Measurements from ENCODE around the gene GPX5.

The GPX5 gene

GRCh38 chr6:28558629-28559028 lies 32.9 kb downstream of the GPX5 start:
- no peak for DNase-seq (ENCODE audit: low spot score)

- no peak for DNase-seq (ENCODE audit: low spot score)
Measured at GRCh38 chr6:28563430-28564095, 37.9 kb downstream of the GPX5 start.

DNA sequence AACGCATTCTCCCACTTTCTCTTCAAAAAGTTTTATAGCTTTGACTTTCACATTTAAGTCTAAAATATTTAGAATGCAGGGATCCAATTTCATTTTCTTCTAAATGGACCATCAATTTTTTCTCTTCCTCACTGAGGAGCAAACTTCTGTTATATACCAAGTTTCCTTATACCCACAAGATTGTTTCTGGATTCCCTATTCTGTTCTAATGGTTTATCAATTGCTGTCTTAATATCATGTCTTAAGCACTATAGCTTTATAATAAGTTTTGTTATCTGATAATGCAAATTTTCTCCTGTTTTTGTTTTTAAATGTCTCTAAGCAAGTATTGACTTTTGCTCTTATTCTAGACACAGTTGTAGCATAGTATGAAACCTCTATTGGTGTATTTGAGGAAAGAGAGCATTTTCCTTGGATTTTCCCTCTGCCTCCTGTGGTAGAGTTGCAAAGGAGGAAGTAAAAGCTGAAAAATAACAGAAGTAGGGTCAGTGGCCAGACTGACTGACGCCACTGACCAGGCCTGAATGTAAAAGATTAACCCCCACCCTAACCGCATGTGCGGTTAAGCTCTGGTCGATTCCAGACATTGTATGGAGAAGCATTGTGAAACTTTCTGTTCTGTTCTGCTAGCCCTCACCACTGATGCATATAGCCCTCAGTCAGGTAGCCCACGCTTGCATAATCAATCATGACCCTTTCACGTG lies 40.3 kb downstream of the GPX5 start:
- DNase-seq (ENCODE audit: low spot score) = no peak

DNA sequence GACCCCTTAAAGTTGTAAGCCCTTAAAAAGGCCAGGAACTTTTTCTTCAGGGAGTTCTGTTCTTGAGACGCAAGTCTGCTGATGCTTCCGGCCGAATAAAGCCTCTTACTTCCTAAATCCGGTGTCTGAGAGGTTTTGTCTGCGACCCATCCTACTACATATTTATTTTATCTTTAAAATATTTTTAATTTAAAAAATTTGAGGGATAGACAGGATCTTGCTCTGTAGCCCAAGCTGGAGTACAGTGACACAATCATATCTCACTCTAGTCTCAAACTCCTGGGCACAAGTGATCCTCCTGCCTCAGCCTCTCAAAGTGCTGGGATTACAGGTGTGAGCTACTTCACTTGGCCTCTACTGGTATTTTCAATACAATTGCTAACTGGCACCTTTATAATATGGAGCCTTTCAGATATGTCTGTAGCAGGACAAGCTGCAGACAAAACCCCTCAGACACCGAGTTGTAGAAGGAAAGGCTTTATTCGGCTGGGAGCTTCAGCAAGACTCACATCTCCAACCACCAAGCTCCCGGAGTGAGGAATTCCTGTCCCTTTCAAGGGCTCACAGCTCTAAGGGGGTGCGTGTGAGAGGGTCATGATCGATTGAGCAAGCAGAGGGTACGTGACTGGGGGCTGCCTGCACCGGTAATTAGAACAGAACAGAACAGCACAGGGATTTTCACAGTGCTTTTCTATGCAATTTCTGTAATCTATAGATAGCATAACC lies 41.0 kb downstream of the GPX5 start:
- DNase-seq (ENCODE audit: low spot score) = no peak

- no peak for DNase-seq (ENCODE audit: low spot score)
Measured at GRCh38 chr6:28567506-28567905, 41.8 kb downstream of the GPX5 start.

GRCh38 chr6:28568515-28569108 lies 42.9 kb downstream of the GPX5 start:
- DNase-seq (ENCODE audit: low spot score) = no peak

GRCh38 chr6:28569748-28570147 lies 44.1 kb downstream of the GPX5 start:
- no peak for DNase-seq (ENCODE audit: low spot score)

DNA sequence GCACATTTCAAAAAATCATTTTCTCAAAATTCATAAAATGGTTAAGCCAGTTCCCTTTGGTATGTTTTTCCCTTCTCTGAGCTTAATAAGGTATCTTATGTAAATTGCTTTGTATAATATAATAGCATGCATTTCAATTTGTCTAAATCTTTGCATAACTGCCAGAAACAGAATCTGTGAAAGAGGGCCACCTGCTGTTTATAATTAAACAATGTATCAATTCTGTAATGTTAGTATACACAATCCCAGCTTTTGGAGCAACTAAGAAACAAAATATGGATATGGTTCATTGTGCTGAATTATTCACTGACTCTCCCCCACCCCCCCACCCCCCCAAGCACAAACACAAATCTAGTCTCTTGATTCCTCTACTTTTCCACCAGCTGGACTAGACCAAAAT lies 54.8 kb downstream of the GPX5 start:
- DNase-seq (ENCODE audit: low spot score) = no peak

- DNase-seq (ENCODE audit: low spot score) = no peak
Measured at GRCh38 chr6:28583463-28583862, 57.8 kb downstream of the GPX5 start.
